Vagina (tissue), 2 donors: ENCODE data around the gene TNNT1. TPM values are rescaled to one million over a fixed set of nuclear protein-coding genes. Genes with fewer than 3 reads are reported as not detected.
A peak's percentile ranks its signal among the peaks of the same experiment; 100 is the strongest.

Experiments
- DNase-seq, 2 donors: peaks; one replicate each; pipeline ENCODE4 v3.0.0-alpha.2; 2017; ENCODE audit errors: extremely low spot score in 2 of 2
- H3K27ac ChIP-seq: fragments of 200-600 bp; sonication (generic); one replicate; pipeline ENCODE4 v1.5.1; 2019
- H3K27me3 ChIP-seq: fragments of 200-600 bp; sonication (generic); one replicate; pipeline ENCODE4 v1.5.1; 2019
- H3K36me3 ChIP-seq, 2 donors: fragments of 200-600 bp; sonication (generic); one replicate each; pipeline ENCODE4 v1.5.1; 2017 to 2019
- H3K4me1 ChIP-seq: fragments of 200-600 bp; sonication (generic); one replicate; pipeline ENCODE4 v1.5.1; 2019
- H3K4me3 ChIP-seq, 2 donors: fragments of 200-600 bp; sonication (generic); 1 replicate in 1 of 2; 2 replicates in 1 of 2; pipeline ENCODE4 v1.5.1; 2016 to 2019
- H3K9me3 ChIP-seq: fragments of 200-600 bp; sonication (generic); one replicate; pipeline ENCODE4 v1.5.1; 2019
- CTCF ChIP-seq, 3 experiments: fragments of 450-650 bp in 2 of 3; fragments of 200-600 bp in 1 of 3; sonication (generic) in 1 of 3; IDR thresholded peaks; one replicate each; pipeline ENCODE4 v1.5.1; 2017 to 2019; ENCODE audit warnings: antibody characterized with exemption in 3 of 3, mild to moderate bottlenecking in 2 of 3, moderate library complexity in 2 of 3
- POLR2A ChIP-seq, 2 donors: fragments of 450-650 bp; IDR thresholded peaks; one replicate each; pipeline ENCODE4 v1.6.1; 2017; ENCODE audit warnings: antibody characterized with exemption in 2 of 2, mild to moderate bottlenecking in 2 of 2, moderate library complexity in 2 of 2
- POLR2AphosphoS5 ChIP-seq, 2 donors: sonication (generic); formaldehyde crosslinking; IDR thresholded peaks; one replicate each; pipeline ENCODE4 v1.9.0; 2017; ENCODE audit warnings: antibody characterized with exemption in 2 of 2, mild to moderate bottlenecking in 2 of 2, low read depth in 1 of 2; ENCODE audit not compliant: insufficient read depth in 1 of 2
- intact Hi-C: fragments of 100-400 bp; cut with DNase I; formaldehyde crosslinking; loops from one replicate; pipeline ENCODE4 v1.15.1; 2023
- total RNA-seq: library from RNA; depleted of rRNA; stranded (reverse); fragments of >200 nt; gene quantifications from one replicate; pipeline ENCODE4 v1.2.3, GENCODE V29; 2016

TNNT1 gene
- total RNA-seq, 1 donor from 2014 or later = 9.1 TPM

DNA sequence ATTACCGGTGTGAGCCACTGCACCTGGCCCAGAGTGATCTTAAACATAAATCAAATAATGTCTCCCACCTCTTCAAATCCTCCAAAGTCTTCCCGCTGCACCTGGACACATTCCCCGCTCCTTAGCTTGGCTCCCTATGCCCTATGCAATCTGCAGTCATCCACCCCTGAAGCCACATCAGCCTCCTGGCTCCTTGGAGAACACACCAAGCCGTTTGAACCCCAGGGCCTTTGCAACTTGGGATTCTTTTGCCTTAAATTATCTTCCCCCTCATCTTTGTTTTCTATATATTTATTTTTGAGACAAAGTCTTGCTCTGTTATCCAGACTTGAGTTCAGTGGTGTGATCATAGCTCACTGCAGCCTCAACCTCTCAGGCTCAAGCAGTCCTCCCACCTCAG, 20.1 kb upstream of the TNNT1 start:
- Histone ChIP-seq H3K36me3 (no peaks in the 10 kb centered on the region), H3K27ac (no peak overlapping the region), H3K27me3 (peaks cover 9% of the 10 kb centered on the region), H3K4me3 (no peak overlapping the region), H3K4me1 (peaks cover 21% of the 10 kb centered on the region), H3K9me3 (no peaks in the 10 kb centered on the region)
- no peak for DNase-seq
- intact Hi-C loops = no loop called here
- TF ChIP-seq CTCF (IDR thresholded peaks at IDR 0.05) (no peak), POLR2AphosphoS5 (IDR thresholded peaks at IDR 0.05; ENCODE audit: insufficient read depth in 1 of 2, low read depth in 1 of 2) (no peak), POLR2A (IDR thresholded peaks at IDR 0.05) (no peak)

DNA sequence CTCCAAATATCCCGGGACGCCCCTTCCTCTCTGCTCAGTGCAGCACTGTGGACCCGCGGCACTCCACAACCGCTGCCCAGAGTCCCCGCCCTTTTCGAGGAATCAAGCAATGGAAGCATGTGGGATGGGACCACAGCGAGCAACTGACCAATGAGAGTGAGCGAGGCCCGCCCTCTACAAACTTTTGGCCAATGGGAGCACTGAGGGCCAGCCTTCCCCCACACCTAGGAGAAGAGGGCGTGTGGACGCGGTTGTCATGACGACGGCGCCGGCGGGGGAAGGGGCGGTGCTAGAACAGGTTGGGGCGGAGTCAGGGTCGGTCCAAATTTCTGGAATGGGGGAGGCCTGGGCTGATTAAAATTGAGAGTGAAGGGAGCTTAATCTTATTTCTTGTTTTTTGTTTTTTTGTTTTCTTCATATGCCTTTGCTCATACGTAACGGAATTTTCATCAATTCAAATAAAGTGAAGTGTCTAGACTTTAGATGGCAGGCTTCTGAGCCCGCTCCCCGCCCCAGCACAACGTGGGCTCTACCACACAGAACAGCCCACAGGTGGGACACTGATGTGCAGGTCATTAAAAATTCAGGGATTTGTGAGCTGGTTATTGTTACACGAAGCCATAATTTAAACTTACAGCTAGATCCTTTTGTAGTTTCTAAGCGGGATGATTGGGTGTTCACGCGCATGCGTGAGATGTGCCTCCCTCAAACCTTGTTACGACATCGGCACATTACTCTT, 17.7 kb upstream of the TNNT1 start, which contains the start of gene DNAAF3:
Gene DNAAF3 (minus strand): TSS at position 84 of the 739 bp plus-strand sequence. CDS start 200 bp downstream, outside the sequence.
- no peak within 1 kb of the TSS for H3K27ac ChIP-seq
- no peaks in the 10 kb centered on the region for H3K27me3 ChIP-seq
- no peaks in the 10 kb centered on the region for H3K36me3 ChIP-seq
- peaks cover 8% of the 10 kb centered on the region for H3K4me1 ChIP-seq
- peak within 1 kb of the TSS; percentile 30 to 36 for H3K4me3 ChIP-seq
- no peaks in the 10 kb centered on the region for H3K9me3 ChIP-seq
- TF ChIP-seq POLR2A (IDR thresholded peaks at IDR 0.05) = no peak
- peak; percentile 3 to 12 for TF ChIP-seq POLR2AphosphoS5 (IDR thresholded peaks at IDR 0.05; ENCODE audit: insufficient read depth in 1 of 2, low read depth in 1 of 2)
- no peak for TF ChIP-seq CTCF (IDR thresholded peaks at IDR 0.05)
- intact Hi-C loops = no loop called here
- peak in 1 of 2 donors; percentile 93 for DNase-seq

DNA sequence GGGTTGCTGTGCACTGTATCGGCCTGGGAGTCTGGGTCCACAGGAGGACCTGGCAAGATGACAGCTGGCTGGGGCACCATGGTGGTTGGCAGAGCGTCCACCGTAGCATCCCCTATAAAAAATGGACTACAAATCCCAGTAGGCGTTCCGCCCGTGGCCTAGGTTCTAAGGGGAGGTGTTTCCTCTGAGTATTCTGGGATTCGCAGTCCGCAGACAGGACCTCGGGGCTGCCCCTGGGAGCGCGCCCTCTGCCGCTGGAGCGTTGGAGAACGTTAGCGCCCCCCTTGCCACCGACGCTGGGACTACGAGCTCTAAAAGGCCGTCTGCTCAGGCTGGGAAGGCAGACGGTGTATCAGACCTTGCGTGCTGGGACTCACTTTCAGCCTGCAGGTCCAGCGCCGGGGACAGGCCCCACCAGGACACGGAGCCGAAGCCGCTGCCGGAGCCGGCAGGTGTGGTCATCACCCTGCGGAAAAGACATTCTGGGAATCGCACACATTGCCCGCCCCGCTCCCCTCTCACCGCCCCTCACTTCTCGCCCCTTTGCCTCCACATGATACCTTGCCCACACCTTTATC, 17.0 kb upstream of the TNNT1 start:
- TF ChIP-seq POLR2AphosphoS5 (IDR thresholded peaks at IDR 0.05; ENCODE audit: insufficient read depth in 1 of 2, low read depth in 1 of 2) (peak in 1 of 2 donors; percentile 11), POLR2A (IDR thresholded peaks at IDR 0.05) (no peak), CTCF (IDR thresholded peaks at IDR 0.05) (no peak)
- H3K27me3 ChIP-seq = no peaks in the 10 kb centered on the region
- no peaks in the 10 kb centered on the region for H3K9me3 ChIP-seq
- DNase-seq = no peak
- peak overlapping the region; percentile 30 to 36 for H3K4me3 ChIP-seq
- H3K4me1 ChIP-seq = peaks cover 8% of the 10 kb centered on the region
- intact Hi-C loops = no loop called here
- no peaks in the 10 kb centered on the region for H3K36me3 ChIP-seq
- no peak overlapping the region for H3K27ac ChIP-seq

- H3K4me1 ChIP-seq = peaks cover 25% of the 10 kb centered on the region
- TF ChIP-seq POLR2A (IDR thresholded peaks at IDR 0.05) = no peak
- TF ChIP-seq POLR2AphosphoS5 (IDR thresholded peaks at IDR 0.05; ENCODE audit: insufficient read depth in 1 of 2, low read depth in 1 of 2) = no peak
- no peak for TF ChIP-seq CTCF (IDR thresholded peaks at IDR 0.05)
- no peaks in the 10 kb centered on the region for H3K9me3 ChIP-seq
- no peaks in the 10 kb centered on the region for H3K36me3 ChIP-seq
- intact Hi-C loops = no loop called here
- H3K27me3 ChIP-seq = no peaks in the 10 kb centered on the region
- DNase-seq = no peak
- no peak overlapping the region for H3K4me3 ChIP-seq
- no peak overlapping the region for H3K27ac ChIP-seq
Measured at GRCh38 chr19:55161571-55162322, 12.7 kb upstream of the TNNT1 start.
